ENCODE results near the gene COL4A2. TPM values are rescaled to one million over a fixed set of nuclear protein-coding genes. Genes with fewer than 3 reads are reported as not detected.
A peak's percentile ranks its signal among the peaks of the same experiment; 100 is the strongest.

COL4A2 gene
- total RNA-seq, 1 experiment from 2014 or later: 6.1 TPM

DNA sequence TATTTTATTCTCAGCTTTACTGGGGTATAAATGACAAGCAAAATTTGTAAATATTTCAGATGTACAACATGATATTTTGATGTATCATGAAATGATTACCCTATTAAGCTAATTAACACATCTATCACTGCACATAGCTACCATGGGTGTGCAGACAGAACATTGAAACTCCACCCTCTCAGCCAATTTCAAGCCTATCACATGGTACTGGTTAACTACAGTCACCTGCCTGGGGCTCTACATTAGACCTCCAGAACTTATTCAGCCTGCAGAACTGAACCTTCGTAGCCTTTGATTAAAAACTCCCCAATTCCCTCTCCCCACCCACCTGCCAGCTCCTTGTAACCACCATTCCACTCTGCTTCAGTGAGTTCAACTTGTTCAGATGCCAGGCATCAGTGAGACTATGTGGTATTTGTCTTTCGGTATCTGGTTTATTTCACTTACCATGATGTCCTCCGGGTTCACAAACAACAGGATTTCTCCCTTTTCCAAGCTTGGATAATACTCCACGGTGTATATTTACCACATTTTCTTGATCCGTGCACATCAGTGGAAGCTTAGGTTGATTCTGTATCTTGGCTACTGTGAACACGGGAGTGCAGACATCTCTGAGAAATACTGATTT is 235.2 kb downstream of the COL4A2 start:
- in situ Hi-C loops (cut with HindIII; ENCODE audit: low sequenced_read_pairs): no loop called here
- no peak for DNase-seq (ENCODE audit: low spot score)

DNA sequence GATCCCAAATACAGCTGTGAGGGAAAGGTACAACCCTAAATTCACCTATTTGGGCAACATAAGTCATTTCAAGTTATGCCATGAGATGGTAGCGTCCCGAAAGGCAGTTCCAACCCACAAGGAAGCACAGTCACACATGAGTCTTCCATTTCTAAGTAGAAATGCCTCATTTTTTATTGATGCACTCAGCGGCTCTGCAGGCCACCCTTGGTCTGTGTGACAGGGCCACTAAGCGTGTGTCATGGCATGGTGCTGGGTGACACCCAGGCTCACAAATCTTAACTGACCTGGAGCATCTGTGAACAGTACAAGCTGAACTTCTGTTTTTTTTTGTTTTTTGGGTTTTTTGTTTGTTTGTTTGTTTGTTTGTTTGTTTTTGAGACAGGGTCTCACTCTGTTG is 239.3 kb downstream of the COL4A2 start:
- DNase-seq (ENCODE audit: low spot score): no peak
- in situ Hi-C loops (cut with HindIII; ENCODE audit: low sequenced_read_pairs): no loop called here

DNA sequence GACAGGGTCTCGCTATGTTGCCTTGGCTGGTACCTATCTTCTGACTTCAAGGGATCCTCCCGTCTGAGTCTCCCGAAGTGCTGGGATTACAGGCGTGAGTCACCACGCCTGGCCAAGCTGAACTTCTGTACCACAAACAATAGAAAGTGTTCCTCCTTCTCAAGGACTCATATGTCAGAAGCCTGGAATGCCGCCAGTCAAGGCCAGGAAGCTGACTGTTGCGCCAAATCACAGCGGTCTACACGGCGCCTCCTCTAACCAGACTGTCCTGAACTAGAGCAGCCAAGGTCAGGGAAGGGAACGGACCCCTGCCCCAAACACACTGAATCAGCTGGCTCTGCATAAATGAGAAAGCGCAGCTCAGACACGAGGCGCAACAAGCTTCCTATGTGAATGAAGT is 239.8 kb downstream of the COL4A2 start:
- no peak for DNase-seq (ENCODE audit: low spot score)
- in situ Hi-C loops (cut with HindIII; ENCODE audit: low sequenced_read_pairs): no loop called here

DNA sequence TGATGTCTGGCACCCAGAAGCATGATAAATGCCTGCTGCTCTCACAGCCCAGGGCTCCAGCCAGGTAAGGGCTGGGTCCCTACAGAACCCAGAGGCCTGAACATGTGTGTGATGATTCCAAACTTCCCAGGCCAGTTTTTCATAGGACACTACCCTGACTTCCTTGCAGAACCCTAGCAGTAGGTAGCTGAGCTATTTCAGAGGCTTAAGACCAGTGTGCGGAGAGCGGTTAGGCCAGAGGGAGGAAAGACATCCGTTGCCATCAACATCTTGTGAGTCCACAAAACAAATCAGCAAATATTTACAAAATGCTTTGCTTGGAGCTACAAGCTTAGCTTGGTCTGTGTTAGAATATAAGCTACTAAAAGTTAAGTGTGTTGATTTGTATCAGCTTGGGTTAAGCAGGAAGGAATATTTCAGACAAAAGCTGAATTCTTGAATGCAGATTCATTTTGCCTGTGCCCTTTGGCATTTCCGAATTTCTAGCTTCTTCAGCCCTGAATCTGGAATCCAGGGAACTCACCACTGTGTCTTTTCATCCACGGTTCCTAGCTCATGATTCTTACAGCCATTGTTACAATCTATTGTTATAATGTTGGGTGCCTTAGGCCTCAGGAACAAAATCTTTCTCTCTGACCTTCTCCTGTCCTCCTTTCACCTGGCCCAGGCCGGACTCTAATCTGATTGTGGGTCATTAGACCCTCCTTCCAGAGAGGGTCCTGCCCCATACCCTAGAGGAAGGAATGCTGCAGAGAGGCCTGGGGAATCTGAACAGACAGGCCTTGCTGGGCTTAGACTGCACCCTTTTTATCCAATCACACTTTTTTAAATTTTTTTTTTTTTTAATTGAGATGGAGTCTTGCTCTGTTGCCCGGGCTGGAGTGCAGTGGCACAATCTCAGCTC is 242.1 kb downstream of the COL4A2 start:
- DNase-seq (ENCODE audit: low spot score): no peak
- in situ Hi-C loops (cut with HindIII; ENCODE audit: low sequenced_read_pairs): no loop called here

DNA sequence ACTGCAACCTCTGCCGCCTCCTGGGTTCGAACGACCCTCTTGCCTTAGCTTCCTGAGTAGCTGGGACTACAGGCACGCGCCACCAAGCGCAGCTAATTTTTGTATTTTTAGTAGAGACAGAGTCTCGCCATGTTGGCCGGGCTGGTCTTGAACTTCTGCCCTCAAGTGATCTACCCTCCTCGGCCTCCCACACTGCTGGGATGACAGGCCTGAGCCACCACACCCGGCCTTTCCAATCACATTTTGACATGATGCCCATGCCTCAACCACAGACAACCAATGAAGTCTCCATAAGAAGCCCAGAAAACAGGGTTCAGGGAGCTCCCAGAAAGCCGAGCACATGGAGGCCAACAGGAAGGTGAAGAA is 242.7 kb downstream of the COL4A2 start:
- in situ Hi-C loops (cut with HindIII; ENCODE audit: low sequenced_read_pairs): no loop called here

DNA sequence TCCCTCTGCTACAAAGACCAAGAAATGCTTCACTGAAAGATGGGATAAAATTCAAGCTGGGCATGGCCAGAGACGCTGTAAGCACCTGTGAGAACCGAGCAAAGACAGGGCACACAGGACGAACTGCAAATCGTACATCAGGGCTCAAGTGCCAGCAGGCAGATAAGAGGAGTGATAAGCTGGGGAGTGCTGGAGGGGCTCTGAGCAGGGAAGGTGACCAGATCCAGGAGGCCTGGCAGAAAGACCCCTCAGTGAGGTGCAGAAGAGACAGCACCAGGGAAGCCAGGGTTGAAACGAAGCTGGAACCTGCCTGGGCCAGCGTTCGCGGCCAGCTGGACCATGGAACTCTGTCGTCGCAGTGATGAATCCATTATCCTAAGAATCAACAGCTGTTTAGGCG is 244.2 kb downstream of the COL4A2 start:
- DNase-seq (ENCODE audit: low spot score): no peak
- in situ Hi-C loops (cut with HindIII; ENCODE audit: low sequenced_read_pairs): no loop called here

More for the DNA sequence above, 242.7 kb downstream of the COL4A2 start:
- no peak for DNase-seq (ENCODE audit: low spot score)

DNA sequence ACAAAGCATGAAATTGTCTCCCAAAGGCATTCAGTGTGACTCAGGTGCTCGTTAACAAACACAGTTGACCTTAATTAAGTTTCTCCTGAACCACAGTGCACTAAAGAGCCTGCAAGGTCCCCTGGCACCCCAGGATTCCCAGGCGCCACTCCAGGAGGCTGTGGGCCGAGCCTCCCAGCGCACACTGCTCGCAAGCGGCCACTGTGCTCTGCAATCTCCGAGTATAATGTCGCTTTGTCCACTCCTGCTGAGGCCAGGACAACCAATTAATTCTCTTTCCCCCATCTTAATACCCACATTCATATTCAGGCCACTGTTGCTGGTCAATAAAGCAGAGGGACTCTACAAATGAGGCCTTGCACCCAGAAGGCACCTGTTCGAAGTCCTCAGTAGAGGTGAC is 245.7 kb downstream of the COL4A2 start:
- DNase-seq (ENCODE audit: low spot score): no peak

DNA sequence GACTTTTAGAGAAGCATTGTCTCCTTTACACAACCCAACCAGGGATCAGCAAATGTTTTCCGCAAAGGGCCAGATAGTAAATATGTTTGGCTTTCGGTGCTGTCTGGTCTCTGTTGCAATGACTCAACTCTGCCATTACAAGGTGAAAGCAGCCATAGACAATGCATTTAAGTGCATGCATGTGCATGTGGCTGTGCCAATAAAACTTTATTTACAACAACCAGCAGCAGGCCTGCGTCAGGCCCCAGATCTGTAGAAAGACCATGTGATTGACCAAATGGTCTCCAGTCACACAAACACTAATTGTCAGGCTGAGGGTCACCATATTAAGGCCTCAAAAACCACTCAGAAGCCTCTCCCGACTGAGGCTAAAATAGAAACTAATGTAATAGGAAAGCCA is 246.3 kb downstream of the COL4A2 start:
- in situ Hi-C loops (cut with HindIII; ENCODE audit: low sequenced_read_pairs): no loop called here
- no peak for DNase-seq (ENCODE audit: low spot score)

More for the DNA sequence above, 245.7 kb downstream of the COL4A2 start:
- in situ Hi-C loops (cut with HindIII; ENCODE audit: low sequenced_read_pairs): no loop called here

DNA sequence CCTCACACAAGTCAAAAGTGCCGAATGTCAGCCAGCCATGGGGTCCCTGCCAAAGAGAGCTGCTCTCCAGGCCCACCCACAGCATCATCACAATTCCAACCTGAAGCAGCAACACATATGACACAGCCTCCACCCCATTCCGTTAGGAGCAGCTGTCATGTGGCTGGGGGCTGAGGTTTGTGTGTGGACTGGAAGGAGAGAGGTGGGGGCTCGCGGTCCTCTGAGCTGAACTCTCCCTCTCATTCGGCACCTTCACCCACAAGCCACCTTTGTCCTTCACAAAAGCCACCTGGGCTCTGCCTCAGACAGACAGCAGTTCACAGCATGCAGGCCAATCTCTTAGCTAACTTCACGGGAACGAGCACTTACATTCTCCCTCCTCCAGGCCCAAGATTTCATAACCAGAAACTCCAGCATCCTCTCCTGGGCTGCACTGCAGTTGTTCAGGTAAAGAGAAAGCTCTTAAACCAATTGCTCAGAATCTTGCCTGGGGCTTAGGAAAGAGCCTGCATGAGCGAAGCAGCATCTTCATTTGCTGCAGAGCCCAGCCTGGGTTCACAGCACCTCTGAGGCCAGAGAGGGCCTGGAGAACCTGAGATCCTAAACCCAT is 247.2 kb downstream of the COL4A2 start:
- in situ Hi-C loops (cut with HindIII; ENCODE audit: low sequenced_read_pairs): no loop called here
- no peak for DNase-seq (ENCODE audit: low spot score)

DNA sequence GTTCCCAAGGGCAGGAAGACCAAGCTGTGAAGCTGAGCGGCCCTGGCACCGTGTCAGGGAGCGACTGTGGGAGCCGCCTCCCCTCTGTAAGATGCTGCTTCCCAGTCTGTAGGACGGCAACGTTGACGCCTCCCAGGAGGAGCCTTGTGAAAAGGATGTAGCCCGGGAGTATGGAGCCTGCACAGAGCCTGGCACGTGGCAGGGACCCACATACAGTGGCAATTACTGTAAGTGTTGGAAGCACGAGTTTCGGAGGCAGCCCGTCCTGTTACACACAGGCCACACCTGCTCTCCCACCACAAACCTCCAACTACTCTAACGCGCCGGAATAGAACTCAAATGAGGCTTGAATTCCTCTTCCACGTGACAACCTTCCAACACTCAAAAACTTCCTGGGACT is 247.9 kb downstream of the COL4A2 start:
- in situ Hi-C loops (cut with HindIII; ENCODE audit: low sequenced_read_pairs): no loop called here
- DNase-seq (ENCODE audit: low spot score): no peak

DNA sequence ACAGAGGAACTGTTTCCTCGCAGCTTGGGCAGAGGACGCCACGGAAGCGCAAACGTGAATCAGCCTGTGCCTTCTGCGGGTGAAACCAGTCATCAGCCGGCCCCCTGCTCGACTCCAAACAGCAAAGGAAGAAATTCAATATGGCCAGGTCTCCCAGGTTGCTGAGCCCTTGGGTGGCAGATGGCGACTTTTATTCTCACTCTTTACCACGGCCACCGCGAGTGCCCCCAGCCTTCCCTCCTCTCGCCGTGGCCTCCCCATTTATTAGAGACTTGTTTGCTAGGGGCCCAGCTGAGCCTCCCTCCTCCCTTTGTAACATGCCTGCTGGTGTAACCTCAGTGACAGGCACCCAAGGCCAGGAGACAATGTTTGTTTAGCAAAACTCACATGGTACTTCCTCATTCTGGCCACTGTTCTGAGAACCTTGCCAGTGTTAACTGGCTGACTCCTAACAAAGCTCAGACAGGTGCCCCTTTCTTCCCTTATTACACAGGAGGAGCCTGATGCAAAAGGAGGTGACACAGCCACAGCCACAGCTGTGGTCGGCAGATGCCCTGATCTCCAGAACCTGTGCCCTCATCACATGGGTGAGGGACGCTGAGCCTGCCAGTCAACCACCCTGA is 248.6 kb downstream of the COL4A2 start:
- DNase-seq (ENCODE audit: low spot score): no peak
- in situ Hi-C loops (cut with HindIII; ENCODE audit: low sequenced_read_pairs): no loop called here

DNA sequence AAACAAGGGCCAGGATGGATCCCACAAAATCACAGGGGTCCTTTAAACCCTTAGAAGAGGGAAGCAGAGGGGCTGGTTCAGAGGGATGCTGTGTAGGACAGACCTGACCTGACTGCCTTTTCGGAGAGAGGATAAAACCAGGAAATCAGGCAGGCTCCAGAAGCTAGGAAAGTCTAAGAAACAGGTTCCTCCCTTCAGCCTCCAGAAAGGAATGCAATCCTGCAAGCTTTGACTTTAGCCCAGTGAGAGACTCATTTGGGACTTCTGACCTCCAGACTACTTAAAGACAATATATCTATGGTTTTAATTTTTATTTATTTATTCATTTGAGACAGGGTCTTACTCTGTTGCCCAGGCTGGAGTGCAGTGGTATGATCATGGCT is 249.1 kb downstream of the COL4A2 start:
- DNase-seq (ENCODE audit: low spot score): no peak
- in situ Hi-C loops (cut with HindIII; ENCODE audit: low sequenced_read_pairs): no loop called here

DNA sequence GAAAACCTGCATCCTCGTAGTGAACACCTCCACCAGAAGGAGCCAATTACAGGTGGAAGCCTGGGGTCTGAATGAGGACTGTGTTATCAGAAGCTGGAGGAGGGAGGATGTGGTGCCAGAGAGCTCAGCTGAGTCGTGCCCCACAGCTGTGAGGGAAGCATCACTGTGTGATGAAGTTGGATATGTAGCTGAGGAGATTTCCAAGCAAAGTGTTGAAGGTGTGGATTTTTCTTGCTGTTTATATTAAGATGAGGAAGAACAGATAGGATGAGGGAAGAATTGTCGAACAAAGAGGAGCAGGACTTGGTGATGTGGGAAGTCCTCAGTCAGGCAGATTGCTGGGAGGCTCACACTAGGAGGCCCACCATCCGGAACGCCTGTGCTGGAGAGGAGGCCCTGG is 250.0 kb downstream of the COL4A2 start:
- in situ Hi-C loops (cut with HindIII; ENCODE audit: low sequenced_read_pairs): no loop called here
- DNase-seq (ENCODE audit: low spot score): no peak

DNA sequence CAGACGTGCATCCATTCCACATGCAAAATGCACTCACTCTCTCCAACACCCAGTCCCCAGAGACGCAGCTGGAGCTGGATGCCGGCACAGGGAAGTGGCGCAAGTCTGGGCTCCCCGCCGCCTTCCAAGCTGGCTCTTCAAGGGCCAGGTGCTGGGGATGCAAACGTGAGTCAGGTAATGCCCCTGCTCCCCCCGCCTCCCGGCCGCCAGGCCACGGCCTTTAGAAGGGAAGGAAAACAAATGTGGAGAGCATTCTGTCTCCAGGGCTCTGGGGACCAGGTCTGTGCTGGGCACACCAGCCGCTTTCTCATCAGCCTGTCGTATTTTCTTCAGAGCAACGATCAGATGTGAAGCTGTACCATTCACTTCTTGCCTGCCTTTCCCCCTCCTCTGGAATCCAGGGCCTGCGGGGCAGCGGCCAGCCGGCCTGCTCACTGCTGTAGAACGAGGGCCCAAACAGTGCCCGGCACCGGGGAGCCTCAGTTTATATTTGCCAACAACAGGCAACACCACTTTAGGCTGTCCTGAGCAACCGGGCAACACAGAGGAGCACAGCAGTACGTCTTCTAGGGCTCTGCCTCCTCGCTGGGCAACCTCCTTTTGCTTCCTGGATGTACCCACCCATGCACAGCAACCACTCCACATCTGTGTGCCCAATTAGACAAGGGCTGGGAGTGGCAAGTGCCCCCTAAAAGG is 250.7 kb downstream of the COL4A2 start:
- in situ Hi-C loops (cut with HindIII; ENCODE audit: low sequenced_read_pairs): no loop called here
- DNase-seq (ENCODE audit: low spot score): no peak

DNA sequence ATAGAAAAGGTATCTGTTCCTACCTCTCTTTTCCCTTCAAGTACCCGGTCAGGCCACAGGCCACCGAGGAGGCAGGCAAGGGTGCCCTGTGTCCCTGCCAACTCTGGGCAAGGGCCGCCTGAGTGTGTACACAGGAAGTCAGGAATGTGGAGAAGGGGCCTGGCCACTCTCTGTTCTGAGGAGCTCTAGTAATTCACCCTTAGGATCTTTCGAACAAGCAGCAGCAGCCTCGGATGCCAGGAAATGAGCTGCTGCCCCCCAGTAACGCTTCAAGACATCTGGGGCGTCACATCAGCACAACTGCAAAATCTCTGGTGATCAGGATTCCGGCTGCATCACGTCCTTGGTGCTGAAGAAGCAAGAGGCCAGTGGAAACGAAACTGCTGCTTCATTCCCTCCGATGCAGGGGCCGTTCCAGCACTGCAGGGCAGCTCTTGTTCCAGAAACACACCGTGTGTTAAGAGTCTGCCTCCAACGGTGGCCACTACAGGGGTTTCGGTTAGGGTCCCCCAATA is 252.4 kb downstream of the COL4A2 start:
- in situ Hi-C loops (cut with HindIII; ENCODE audit: low sequenced_read_pairs): no loop called here
- DNase-seq (ENCODE audit: low spot score): peak; percentile 1

DNA sequence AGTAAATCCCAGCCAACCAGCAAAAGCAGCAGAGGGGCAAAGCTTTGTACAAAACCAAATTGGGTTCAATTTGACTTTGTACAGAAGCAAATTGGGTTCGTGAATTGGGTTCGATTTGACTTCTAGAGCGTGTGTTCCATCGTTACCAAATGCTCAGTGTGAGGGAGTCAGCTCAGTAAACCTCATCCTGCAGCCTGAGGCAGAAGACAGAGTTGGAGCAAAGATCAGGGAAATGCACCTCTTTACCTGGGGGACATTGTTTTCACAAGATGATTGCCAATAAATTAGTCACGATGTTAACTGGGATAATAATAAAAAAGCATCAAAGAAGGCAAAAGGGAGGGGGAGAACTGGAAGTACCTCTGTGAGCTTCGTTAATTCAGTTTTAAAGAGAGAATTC is 252.9 kb downstream of the COL4A2 start:
- DNase-seq (ENCODE audit: low spot score): no peak
- in situ Hi-C loops (cut with HindIII; ENCODE audit: low sequenced_read_pairs): no loop called here

DNA sequence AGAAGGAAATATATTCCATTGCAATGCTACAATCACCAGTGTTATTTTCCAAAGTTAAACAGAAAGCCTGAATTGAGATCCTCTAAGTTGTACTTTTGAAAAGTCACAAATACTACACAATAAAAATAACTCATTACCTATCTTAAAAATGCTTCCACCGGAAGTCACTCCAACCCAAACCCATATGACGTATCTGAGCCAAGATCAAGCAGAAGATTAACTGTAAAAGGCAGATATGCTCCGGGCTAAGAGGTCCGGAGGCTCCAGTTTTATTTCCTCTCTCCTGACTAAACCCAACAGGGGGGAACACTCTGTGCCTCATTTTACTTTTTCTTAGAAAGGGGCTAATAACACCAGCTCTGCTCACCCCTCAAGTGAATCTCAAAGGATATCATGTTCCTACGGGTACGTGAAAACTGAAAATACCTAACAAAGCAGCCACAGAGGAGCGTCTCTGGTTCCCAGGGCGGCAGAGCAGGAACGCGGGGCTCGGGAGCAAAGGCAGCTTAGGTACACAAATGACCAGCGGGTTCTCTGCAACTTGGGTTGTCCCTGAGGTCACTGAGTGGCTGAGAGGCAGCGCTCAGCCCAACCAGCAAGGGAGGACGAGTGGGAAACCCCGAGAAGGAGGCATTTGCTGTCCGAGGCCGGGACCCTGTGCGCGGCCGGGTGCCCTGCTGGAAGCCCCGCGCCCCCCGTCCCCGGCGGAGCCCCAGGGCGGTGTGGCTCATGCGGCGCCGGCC is 253.7 kb downstream of the COL4A2 start:
- in situ Hi-C loops (cut with HindIII; ENCODE audit: low sequenced_read_pairs): no loop called here
- no peak for DNase-seq (ENCODE audit: low spot score)

DNA sequence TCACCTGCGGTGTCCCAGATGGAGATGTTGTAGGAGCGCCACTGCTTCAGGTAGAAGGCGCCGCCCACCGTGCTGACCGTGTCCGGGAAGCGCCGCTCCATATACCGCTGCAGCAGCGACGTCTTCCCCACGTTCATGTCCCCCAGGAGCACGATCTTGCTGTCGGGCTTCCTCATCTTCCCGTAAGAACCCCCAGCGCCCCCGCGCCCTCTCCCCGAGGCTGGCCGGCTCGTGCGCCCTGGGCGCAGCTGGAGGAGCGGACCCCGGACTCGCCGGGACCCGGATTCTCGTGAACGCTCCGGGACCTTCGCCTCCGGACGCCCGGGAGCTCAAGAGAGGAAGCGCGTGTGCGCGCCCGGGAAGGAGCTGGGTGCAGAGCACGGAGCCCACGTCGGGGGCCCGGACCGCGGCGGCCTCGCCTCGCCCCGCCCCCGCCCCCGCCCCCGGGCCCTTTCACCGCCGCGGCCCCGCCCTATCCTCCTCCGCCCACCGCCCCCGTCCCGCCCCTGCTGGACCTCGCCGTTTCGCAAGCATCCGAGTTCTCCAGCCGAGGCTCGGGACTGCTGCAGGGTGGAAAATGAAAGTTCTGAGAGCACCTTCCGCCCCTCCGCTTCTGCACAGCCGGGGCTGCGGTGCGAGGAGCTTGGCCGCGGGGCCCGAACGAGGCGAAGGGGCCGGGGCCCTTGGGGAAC is 254.4 kb downstream of the COL4A2 start, which contains the start of gene RAB20:
Gene RAB20 (minus strand): TSS at position 379 of the 692 bp plus-strand sequence. CDS start 203 bp downstream, at position 176.
- in situ Hi-C loops (cut with HindIII; ENCODE audit: low sequenced_read_pairs): no loop called here
- peak; percentile 7 for DNase-seq (ENCODE audit: low spot score)
